ENCODE results near the gene ACADS. TPM values are rescaled to one million over a fixed set of nuclear protein-coding genes. Genes with fewer than 3 reads are reported as not detected.

The ACADS gene
- polyA plus RNA-seq, 2 donors, result 13.7 to 14.9 TPM

GRCh38 chr12:120744922-120745493, 19.4 kb downstream of the ACADS start:
- Histone ChIP-seq H3K4me1 (ENCODE audit: control insufficient read depth in 2 of 2, insufficient read depth in 2 of 2, low read length in 1 of 2) (no peaks in the 10 kb centered on the region), H3K4me3 (ENCODE audit: low read depth in 1 of 2, low read length in 2 of 2) (no peak overlapping the region), H3K36me3 (ENCODE audit: control insufficient read depth in 2 of 2, insufficient read depth in 2 of 2, low read length in 1 of 2) (peaks cover 0 to 3% of the 10 kb centered on the region in 2 donors), H3K27me3 (ENCODE audit: control insufficient read depth in 1 of 2, insufficient read depth in 2 of 2, low read length in 2 of 2) (no peaks in the 10 kb centered on the region), H3K27ac (ENCODE audit: low read depth in 2 of 2, low read length in 1 of 2) (no peak overlapping the region), H3K9me3 (ENCODE audit: control insufficient read depth in 2 of 2, insufficient read depth in 1 of 2, low read depth in 1 of 2, low read length in 1 of 2) (no peaks in the 10 kb centered on the region)
- 88% methylated on average over 15 of the region's 15 CpGs for WGBS, 2 donors

GRCh38 chr12:120748242-120748641, 22.6 kb downstream of the ACADS start:
- Histone ChIP-seq H3K36me3 (ENCODE audit: control insufficient read depth in 2 of 2, insufficient read depth in 2 of 2, low read length in 1 of 2) (no peaks in the 10 kb centered on the region), H3K4me1 (ENCODE audit: control insufficient read depth in 2 of 2, insufficient read depth in 2 of 2, low read length in 1 of 2) (no peaks in the 10 kb centered on the region), H3K4me3 (ENCODE audit: low read depth in 1 of 2, low read length in 2 of 2) (no peak overlapping the region), H3K9me3 (ENCODE audit: control insufficient read depth in 2 of 2, insufficient read depth in 1 of 2, low read depth in 1 of 2, low read length in 1 of 2) (no peaks in the 10 kb centered on the region), H3K27ac (ENCODE audit: low read depth in 2 of 2, low read length in 1 of 2) (no peak overlapping the region), H3K27me3 (ENCODE audit: control insufficient read depth in 1 of 2, insufficient read depth in 2 of 2, low read length in 2 of 2) (no peaks in the 10 kb centered on the region)
- 80 to 83% methylated on average over 7 of the region's 7 CpGs for WGBS, 2 donors

DNA sequence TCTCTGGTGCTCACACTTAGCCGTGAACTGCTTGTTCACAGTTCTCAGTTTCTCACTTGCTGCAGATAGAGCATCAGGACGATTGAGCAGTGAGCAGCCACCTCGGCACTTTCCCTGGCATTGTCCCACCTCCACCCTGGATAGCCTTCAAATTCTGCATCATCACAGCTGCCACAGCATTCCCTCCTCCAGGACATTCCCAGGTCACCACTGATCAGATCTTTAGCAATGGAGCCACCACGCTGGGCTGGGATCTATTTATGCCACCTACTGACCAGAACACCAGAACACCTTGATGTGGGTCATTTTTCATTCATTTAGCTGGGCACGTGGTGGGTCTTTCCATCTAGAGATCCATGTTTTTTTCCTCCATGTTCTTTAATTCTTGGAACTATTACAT, 23.6 kb downstream of the ACADS start:
- no peaks in the 10 kb centered on the region for H3K27me3 ChIP-seq (ENCODE audit: control insufficient read depth in 1 of 2, insufficient read depth in 2 of 2, low read length in 2 of 2)
- H3K4me3 ChIP-seq (ENCODE audit: low read depth in 1 of 2, low read length in 2 of 2), result no peak overlapping the region
- H3K9me3 ChIP-seq (ENCODE audit: control insufficient read depth in 2 of 2, insufficient read depth in 1 of 2, low read depth in 1 of 2, low read length in 1 of 2), result no peaks in the 10 kb centered on the region
- 73 to 74% methylated on average over 5 of the region's 5 CpGs for WGBS, 2 donors
- H3K4me1 ChIP-seq (ENCODE audit: control insufficient read depth in 2 of 2, insufficient read depth in 2 of 2, low read length in 1 of 2), result no peaks in the 10 kb centered on the region
- no peaks in the 10 kb centered on the region for H3K36me3 ChIP-seq (ENCODE audit: control insufficient read depth in 2 of 2, insufficient read depth in 2 of 2, low read length in 1 of 2)
- no peak overlapping the region for H3K27ac ChIP-seq (ENCODE audit: low read depth in 2 of 2, low read length in 1 of 2)

GRCh38 chr12:120750806-120751205, 25.2 kb downstream of the ACADS start:
- no peaks in the 10 kb centered on the region for H3K9me3 ChIP-seq (ENCODE audit: control insufficient read depth in 2 of 2, insufficient read depth in 1 of 2, low read depth in 1 of 2, low read length in 1 of 2)
- H3K27ac ChIP-seq (ENCODE audit: low read depth in 2 of 2, low read length in 1 of 2), result no peak overlapping the region
- 94 to 97% methylated on average over 5 of the region's 5 CpGs for WGBS, 2 donors
- H3K36me3 ChIP-seq (ENCODE audit: control insufficient read depth in 2 of 2, insufficient read depth in 2 of 2, low read length in 1 of 2), result no peaks in the 10 kb centered on the region
- no peaks in the 10 kb centered on the region for H3K4me1 ChIP-seq (ENCODE audit: control insufficient read depth in 2 of 2, insufficient read depth in 2 of 2, low read length in 1 of 2)
- no peaks in the 10 kb centered on the region for H3K27me3 ChIP-seq (ENCODE audit: control insufficient read depth in 1 of 2, insufficient read depth in 2 of 2, low read length in 2 of 2)
- no peak overlapping the region for H3K4me3 ChIP-seq (ENCODE audit: low read depth in 1 of 2, low read length in 2 of 2)

DNA sequence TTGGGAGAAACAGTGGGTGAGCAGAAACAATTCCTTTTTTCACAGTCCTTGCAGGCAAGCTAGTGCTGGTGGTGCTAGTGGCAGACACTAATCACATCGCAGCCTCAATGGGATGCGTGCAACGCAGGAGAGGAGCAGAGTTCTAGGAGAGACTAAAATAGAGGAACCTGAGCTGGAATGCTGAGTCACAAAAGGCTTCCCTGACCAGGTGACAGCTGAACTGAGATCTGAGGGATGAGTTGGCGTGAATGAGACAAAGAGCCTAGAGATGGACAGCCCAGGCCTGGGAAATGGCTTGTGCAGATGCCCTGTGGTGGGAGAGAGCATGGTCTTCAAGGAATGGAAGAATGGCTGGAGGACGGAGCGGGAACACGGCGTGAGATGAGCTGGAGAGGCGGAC, 25.8 kb downstream of the ACADS start:
- H3K36me3 ChIP-seq (ENCODE audit: control insufficient read depth in 2 of 2, insufficient read depth in 2 of 2, low read length in 1 of 2), result no peaks in the 10 kb centered on the region
- H3K4me1 ChIP-seq (ENCODE audit: control insufficient read depth in 2 of 2, insufficient read depth in 2 of 2, low read length in 1 of 2), result no peaks in the 10 kb centered on the region
- no peak overlapping the region for H3K27ac ChIP-seq (ENCODE audit: low read depth in 2 of 2, low read length in 1 of 2)
- H3K27me3 ChIP-seq (ENCODE audit: control insufficient read depth in 1 of 2, insufficient read depth in 2 of 2, low read length in 2 of 2), result no peaks in the 10 kb centered on the region
- no peak overlapping the region for H3K4me3 ChIP-seq (ENCODE audit: low read depth in 1 of 2, low read length in 2 of 2)
- WGBS, 2 donors, result 95 to 97% methylated on average over 9 of the region's 9 CpGs
- no peaks in the 10 kb centered on the region for H3K9me3 ChIP-seq (ENCODE audit: control insufficient read depth in 2 of 2, insufficient read depth in 1 of 2, low read depth in 1 of 2, low read length in 1 of 2)

DNA sequence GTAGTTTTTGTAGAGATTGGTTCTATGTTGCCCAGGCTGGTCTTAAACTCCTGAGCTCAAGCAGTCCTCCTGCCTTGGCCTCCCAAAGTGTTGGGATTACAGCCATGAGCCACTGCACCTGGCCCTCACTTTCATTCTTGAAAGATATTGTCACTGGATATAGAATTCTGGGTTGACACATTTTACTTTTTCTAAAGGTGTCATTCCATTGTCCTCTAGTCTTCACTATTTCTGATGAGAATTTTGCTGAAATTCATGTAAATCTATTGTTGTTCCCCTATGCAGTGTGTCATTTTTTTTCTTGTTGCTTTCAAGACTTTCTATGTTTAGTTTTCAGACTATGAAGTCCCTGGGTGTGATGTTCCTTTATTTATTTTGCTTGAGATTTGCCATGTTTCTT, 29.2 kb downstream of the ACADS start:
- H3K36me3 ChIP-seq (ENCODE audit: control insufficient read depth in 2 of 2, insufficient read depth in 2 of 2, low read length in 1 of 2), result peaks cover 0 to 3% of the 10 kb centered on the region in 2 donors
- no peak overlapping the region for H3K27ac ChIP-seq (ENCODE audit: low read depth in 2 of 2, low read length in 1 of 2)
- no peak overlapping the region for H3K4me3 ChIP-seq (ENCODE audit: low read depth in 1 of 2, low read length in 2 of 2)
- no peaks in the 10 kb centered on the region for H3K9me3 ChIP-seq (ENCODE audit: control insufficient read depth in 2 of 2, insufficient read depth in 1 of 2, low read depth in 1 of 2, low read length in 1 of 2)
- no peaks in the 10 kb centered on the region for H3K4me1 ChIP-seq (ENCODE audit: control insufficient read depth in 2 of 2, insufficient read depth in 2 of 2, low read length in 1 of 2)
- H3K27me3 ChIP-seq (ENCODE audit: control insufficient read depth in 1 of 2, insufficient read depth in 2 of 2, low read length in 2 of 2), result no peaks in the 10 kb centered on the region

- no peak overlapping the region for H3K27ac ChIP-seq (ENCODE audit: low read depth in 2 of 2, low read length in 1 of 2)
Observed at GRCh38 chr12:120755269-120755668, 29.6 kb downstream of the ACADS start.

DNA sequence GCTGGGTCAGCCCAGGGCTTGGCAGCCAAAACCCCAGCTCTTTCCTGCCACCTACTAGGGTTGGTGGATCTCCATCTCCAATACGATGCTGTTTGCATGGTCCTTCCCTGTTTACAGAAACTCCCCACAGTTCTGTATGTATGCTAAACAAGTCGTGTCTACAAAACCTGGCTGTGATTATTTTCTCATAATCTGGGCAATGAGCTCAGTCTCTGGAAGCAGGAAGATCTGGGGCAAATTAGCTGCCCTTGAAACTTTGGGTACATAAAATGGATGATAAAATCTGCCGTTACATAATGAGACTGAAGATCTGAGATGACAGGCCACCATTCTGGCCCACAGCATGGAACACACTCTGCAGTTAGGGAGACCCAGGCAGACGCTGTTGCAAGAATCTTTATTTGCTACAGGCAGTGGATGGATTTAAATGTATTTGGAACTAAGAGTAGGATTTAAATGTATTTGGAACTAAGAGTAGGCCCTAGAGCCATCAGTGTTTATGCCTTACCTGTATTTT, 31.7 kb downstream of the ACADS start:
- Histone ChIP-seq H3K4me3 (ENCODE audit: low read depth in 1 of 2, low read length in 2 of 2) (no peak overlapping the region), H3K27ac (ENCODE audit: low read depth in 2 of 2, low read length in 1 of 2) (no peak overlapping the region), H3K36me3 (ENCODE audit: control insufficient read depth in 2 of 2, insufficient read depth in 2 of 2, low read length in 1 of 2) (peaks cover 2 to 13% of the 10 kb centered on the region in 2 donors), H3K9me3 (ENCODE audit: control insufficient read depth in 2 of 2, insufficient read depth in 1 of 2, low read depth in 1 of 2, low read length in 1 of 2) (no peaks in the 10 kb centered on the region), H3K4me1 (ENCODE audit: control insufficient read depth in 2 of 2, insufficient read depth in 2 of 2, low read length in 1 of 2) (peaks cover 2 to 4% of the 10 kb centered on the region in 2 donors), H3K27me3 (ENCODE audit: control insufficient read depth in 1 of 2, insufficient read depth in 2 of 2, low read length in 2 of 2) (no peaks in the 10 kb centered on the region)
- WGBS, 2 donors, result 59 to 80% methylated on average over 4 of the region's 4 CpGs

More at GRCh38 chr12:120755269-120755668, 29.6 kb downstream of the ACADS start:
- no peaks in the 10 kb centered on the region for H3K27me3 ChIP-seq (ENCODE audit: control insufficient read depth in 1 of 2, insufficient read depth in 2 of 2, low read length in 2 of 2)
- H3K4me1 ChIP-seq (ENCODE audit: control insufficient read depth in 2 of 2, insufficient read depth in 2 of 2, low read length in 1 of 2), result no peaks in the 10 kb centered on the region
- H3K9me3 ChIP-seq (ENCODE audit: control insufficient read depth in 2 of 2, insufficient read depth in 1 of 2, low read depth in 1 of 2, low read length in 1 of 2), result no peaks in the 10 kb centered on the region
- peaks cover 0 to 8% of the 10 kb centered on the region in 2 donors for H3K36me3 ChIP-seq (ENCODE audit: control insufficient read depth in 2 of 2, insufficient read depth in 2 of 2, low read length in 1 of 2)
- no peak overlapping the region for H3K4me3 ChIP-seq (ENCODE audit: low read depth in 1 of 2, low read length in 2 of 2)

DNA sequence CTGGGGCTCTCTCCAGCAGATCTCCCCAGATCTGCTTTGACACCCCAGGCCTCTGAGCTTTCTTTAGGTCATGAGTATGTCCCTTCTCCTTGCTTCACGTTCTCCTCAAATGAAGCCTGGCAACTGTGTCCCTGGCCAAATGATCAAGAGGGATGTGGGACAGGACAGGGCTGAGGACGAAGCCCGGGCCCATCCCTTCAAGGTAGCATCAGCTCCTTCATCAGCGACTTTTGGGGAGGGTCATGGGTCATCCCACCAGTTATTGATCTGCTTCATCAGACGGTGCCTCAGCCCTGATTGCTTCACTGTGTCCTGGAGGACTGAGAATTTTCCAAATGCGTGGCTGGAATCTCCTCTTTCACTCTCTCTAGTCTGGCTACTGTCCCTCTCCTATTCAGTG, 32.3 kb downstream of the ACADS start:
- Histone ChIP-seq H3K27me3 (ENCODE audit: control insufficient read depth in 1 of 2, insufficient read depth in 2 of 2, low read length in 2 of 2) (no peaks in the 10 kb centered on the region), H3K4me1 (ENCODE audit: control insufficient read depth in 2 of 2, insufficient read depth in 2 of 2, low read length in 1 of 2) (peaks cover 2 to 4% of the 10 kb centered on the region in 2 donors), H3K36me3 (ENCODE audit: control insufficient read depth in 2 of 2, insufficient read depth in 2 of 2, low read length in 1 of 2) (peaks cover 2 to 15% of the 10 kb centered on the region in 2 donors), H3K9me3 (ENCODE audit: control insufficient read depth in 2 of 2, insufficient read depth in 1 of 2, low read depth in 1 of 2, low read length in 1 of 2) (no peaks in the 10 kb centered on the region), H3K27ac (ENCODE audit: low read depth in 2 of 2, low read length in 1 of 2) (no peak overlapping the region), H3K4me3 (ENCODE audit: low read depth in 1 of 2, low read length in 2 of 2) (no peak overlapping the region)
- WGBS, 2 donors, result 89 to 91% methylated on average over 6 of the region's 6 CpGs

- Histone ChIP-seq H3K36me3 (ENCODE audit: control insufficient read depth in 2 of 2, insufficient read depth in 2 of 2, low read length in 1 of 2) (peaks cover 5 to 21% of the 10 kb centered on the region in 2 donors), H3K9me3 (ENCODE audit: control insufficient read depth in 2 of 2, insufficient read depth in 1 of 2, low read depth in 1 of 2, low read length in 1 of 2) (no peaks in the 10 kb centered on the region), H3K27me3 (ENCODE audit: control insufficient read depth in 1 of 2, insufficient read depth in 2 of 2, low read length in 2 of 2) (no peaks in the 10 kb centered on the region), H3K4me1 (ENCODE audit: control insufficient read depth in 2 of 2, insufficient read depth in 2 of 2, low read length in 1 of 2) (peaks cover 2 to 4% of the 10 kb centered on the region in 2 donors), H3K27ac (ENCODE audit: low read depth in 2 of 2, low read length in 1 of 2) (no peak overlapping the region), H3K4me3 (ENCODE audit: low read depth in 1 of 2, low read length in 2 of 2) (no peak overlapping the region)
- WGBS, 2 donors, result 93 to 94% methylated on average over 7 of the region's 7 CpGs
Observed at GRCh38 chr12:120758798-120759590, 33.4 kb downstream of the ACADS start.

Measured in esophagus (tissue), 2 donors.